ENCODE measurements around the gene ABCB10. TPM values are rescaled to one million over a fixed set of nuclear protein-coding genes. Genes with fewer than 3 reads are reported as not detected.

ABCB10 gene
- total RNA-seq, 1 donor from 2014 or later: 18.3 TPM

- no peak for TF ChIP-seq CTCF (IDR thresholded peaks at IDR 0.05; ENCODE audit: unreplicated experiment)
- Mint-ChIP-seq H3K9me3 (ENCODE audit: unreplicated experiment) (no peaks in the 10 kb centered on the region), H3K27ac (ENCODE audit: unreplicated experiment) (no peak overlapping the region), H3K4me3 (ENCODE audit: unreplicated experiment) (no peak overlapping the region), H3K36me3 (ENCODE audit: low read depth, unreplicated experiment) (peaks cover 36% of the 10 kb centered on the region), H3K27me3 (ENCODE audit: unreplicated experiment) (no peaks in the 10 kb centered on the region), H3K4me1 (ENCODE audit: unreplicated experiment) (no peaks in the 10 kb centered on the region)
- DNase-seq (ENCODE audit: low spot score): no peak
Observed at GRCh38 chr1:229466887-229467286, 91.6 kb downstream of the ABCB10 start.

Other genes starting within 250 kb of the ABCB10 start
- gene CCSAP, start 215.7 kb downstream of the ABCB10 start, total RNA-seq (ENCODE audit: unreplicated experiment): 6.7 TPM
- 1.5 TPM for gene ACTA1, start 124.6 kb downstream of the ABCB10 start, total RNA-seq (ENCODE audit: unreplicated experiment)
- 53.5 TPM for gene NUP133, start 50.4 kb downstream of the ABCB10 start, total RNA-seq (ENCODE audit: unreplicated experiment)
- 25.3 TPM for gene TAF5L, start 67.4 kb upstream of the ABCB10 start, total RNA-seq (ENCODE audit: unreplicated experiment)
- 10.6 TPM for gene URB2, start 67.5 kb upstream of the ABCB10 start, total RNA-seq (ENCODE audit: unreplicated experiment)

Data from endothelial cell (in vitro differentiated cells).